ENCODE data around the gene TSR2. TPM values are rescaled to one million over a fixed set of nuclear protein-coding genes. Genes with fewer than 3 reads are reported as not detected.

Gene TSR2
- total RNA-seq, 4 donors from 2014 or later, result 10.1 to 24.2 (median 18.0) TPM

GRCh38 chrX:54422168-54422567 lies 18.0 kb upstream of the TSR2 start:
- Histone ChIP-seq H3K9me3 (no peaks in the 10 kb centered on the region), H3K4me3 (no peak overlapping the region), H3K27me3 (no peaks in the 10 kb centered on the region), H3K4me1 (no peaks in the 10 kb centered on the region), H3K36me3 (no peaks in the 10 kb centered on the region), H3K27ac (no peak overlapping the region)
- intact Hi-C loops (cut with DNase I; ENCODE audit: low total_unique reads) (no loop called here), in situ Hi-C loops (cut with MboI; ENCODE audit: low sequenced_read_pairs in 4 of 4) (no loop called here)
- TF ChIP-seq, protein P1, sequence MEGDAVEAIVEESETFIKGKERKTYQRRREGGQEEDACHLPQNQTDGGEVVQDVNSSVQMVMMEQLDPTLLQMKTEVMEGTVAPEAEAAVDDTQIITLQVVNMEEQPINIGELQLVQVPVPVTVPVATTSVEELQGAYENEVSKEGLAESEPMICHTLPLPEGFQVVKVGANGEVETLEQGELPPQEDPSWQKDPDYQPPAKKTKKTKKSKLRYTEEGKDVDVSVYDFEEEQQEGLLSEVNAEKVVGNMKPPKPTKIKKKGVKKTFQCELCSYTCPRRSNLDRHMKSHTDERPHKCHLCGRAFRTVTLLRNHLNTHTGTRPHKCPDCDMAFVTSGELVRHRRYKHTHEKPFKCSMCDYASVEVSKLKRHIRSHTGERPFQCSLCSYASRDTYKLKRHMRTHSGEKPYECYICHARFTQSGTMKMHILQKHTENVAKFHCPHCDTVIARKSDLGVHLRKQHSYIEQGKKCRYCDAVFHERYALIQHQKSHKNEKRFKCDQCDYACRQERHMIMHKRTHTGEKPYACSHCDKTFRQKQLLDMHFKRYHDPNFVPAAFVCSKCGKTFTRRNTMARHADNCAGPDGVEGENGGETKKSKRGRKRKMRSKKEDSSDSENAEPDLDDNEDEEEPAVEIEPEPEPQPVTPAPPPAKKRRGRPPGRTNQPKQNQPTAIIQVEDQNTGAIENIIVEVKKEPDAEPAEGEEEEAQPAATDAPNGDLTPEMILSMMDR (IDR thresholded peaks at IDR 0.05 in 4 of 5, conservative IDR thresholded peaks at IDR 0.05 in 1 of 5), result no peak
- TF ChIP-seq POLR2A (IDR thresholded peaks at IDR 0.05), result no peak
- DNase-seq (no peak), ATAC-seq (no peak)

DNA sequence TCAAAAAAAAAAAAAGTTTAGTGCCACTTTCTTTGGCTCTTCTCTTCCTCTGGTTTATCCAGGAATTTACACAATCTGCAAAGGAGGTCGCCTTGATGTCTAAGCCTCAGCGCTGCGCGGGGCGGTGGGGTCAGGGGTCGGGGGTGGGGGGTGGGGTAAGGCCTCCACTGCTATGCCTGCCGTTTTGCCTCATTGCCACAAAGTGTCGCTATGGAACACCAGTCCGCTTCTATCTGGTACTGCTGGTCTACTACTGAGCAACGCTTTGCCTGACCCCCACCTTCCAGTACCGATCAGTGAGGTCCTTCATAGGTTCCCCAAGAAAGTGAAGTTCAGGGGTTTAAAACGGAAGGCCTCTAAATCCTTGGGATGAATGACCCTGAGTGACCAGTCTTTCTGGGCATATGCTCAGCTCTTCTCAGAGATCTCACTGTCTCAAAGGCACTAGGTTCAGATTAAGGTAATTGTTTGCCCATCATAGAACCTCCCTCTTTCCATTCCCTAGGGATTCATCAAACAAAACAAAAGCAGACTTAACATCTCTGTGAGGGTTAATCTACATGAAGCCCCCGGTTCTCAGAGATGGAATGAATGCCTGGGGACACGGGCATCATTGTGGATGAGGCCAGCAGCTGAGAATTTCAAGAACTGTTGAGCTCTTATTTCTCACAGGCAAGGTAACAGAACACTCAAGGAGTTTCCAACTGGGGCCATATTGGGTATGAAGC lies 16.9 kb upstream of the TSR2 start:
- Histone ChIP-seq H3K27me3 (no peaks in the 10 kb centered on the region), H3K27ac (no peak overlapping the region), H3K4me1 (no peaks in the 10 kb centered on the region), H3K36me3 (no peaks in the 10 kb centered on the region), H3K9me3 (no peaks in the 10 kb centered on the region), H3K4me3 (no peak overlapping the region)
- DNase-seq, result no peak
- ATAC-seq, result no peak
- in situ Hi-C loops (cut with MboI; ENCODE audit: low sequenced_read_pairs in 4 of 4), result no loop called here
- intact Hi-C loops (cut with DNase I; ENCODE audit: low total_unique reads), result no loop called here
- TF ChIP-seq POLR2A (IDR thresholded peaks at IDR 0.05), result no peak
- TF ChIP-seq, protein P1 (IDR thresholded peaks at IDR 0.05 in 4 of 5, conservative IDR thresholded peaks at IDR 0.05 in 1 of 5), result no peak

GRCh38 chrX:54427837-54428424 lies 12.3 kb upstream of the TSR2 start:
- TF ChIP-seq POLR2A (IDR thresholded peaks at IDR 0.05), result no peak
- TF ChIP-seq, protein P1 (IDR thresholded peaks at IDR 0.05 in 4 of 5, conservative IDR thresholded peaks at IDR 0.05 in 1 of 5), result no peak
- Histone ChIP-seq H3K36me3 (no peaks in the 10 kb centered on the region), H3K4me3 (no peak overlapping the region), H3K4me1 (no peaks in the 10 kb centered on the region), H3K27me3 (no peaks in the 10 kb centered on the region), H3K9me3 (no peaks in the 10 kb centered on the region), H3K27ac (no peak overlapping the region)
- in situ Hi-C loops (cut with MboI; ENCODE audit: low sequenced_read_pairs in 4 of 4), result no loop called here
- intact Hi-C loops (cut with DNase I; ENCODE audit: low total_unique reads), result no loop called here
- DNase-seq, result no peak
- ATAC-seq, result no peak

- Histone ChIP-seq H3K9me3 (no peaks in the 10 kb centered on the region), H3K4me1 (no peaks in the 10 kb centered on the region), H3K4me3 (no peak overlapping the region), H3K27me3 (no peaks in the 10 kb centered on the region), H3K27ac (no peak overlapping the region), H3K36me3 (no peaks in the 10 kb centered on the region)
- intact Hi-C loops (cut with DNase I; ENCODE audit: low total_unique reads) (no loop called here), in situ Hi-C loops (cut with MboI; ENCODE audit: low sequenced_read_pairs in 4 of 4) (no loop called here)
- ATAC-seq, result no peak
- no peak for DNase-seq
- TF ChIP-seq, protein P1 (IDR thresholded peaks at IDR 0.05 in 4 of 5, conservative IDR thresholded peaks at IDR 0.05 in 1 of 5), result no peak
- TF ChIP-seq POLR2A (IDR thresholded peaks at IDR 0.05), result no peak
These were observed 9.7 kb upstream of the TSR2 start for GRCh38 chrX:54430519-54430918.
